Activated B cell treated with CpG ODN at 0.5 μM for 24 hours (primary cell): ENCODE data around the gene CCN2. TPM values are rescaled to one million over a fixed set of nuclear protein-coding genes. Genes with fewer than 3 reads are reported as not detected.

Experiments used
- ATAC-seq: fragments of 200-7000 bp; cut with Tn5 transposase; one replicate; pipeline ENCODE4 v1.10.0; 2021; ENCODE audit warnings: low read depth, mild to moderate bottlenecking, moderate library complexity
- CTCF ChIA-PET: fragments of 350-600 bp; sonication (Branson Sonifier 250); formaldehyde crosslinking; loops from one replicate; lab custom pipeline; 2021; ENCODE audit warnings: antibody characterized with exemption; lab: Charles Lee
- POLR2A ChIA-PET: fragments of 350-600 bp; sonication (Branson Sonifier 250); formaldehyde crosslinking; loops from one replicate; lab custom pipeline; 2021; ENCODE audit warnings: antibody characterized with exemption; lab: Charles Lee
- DNase-seq: peaks from one replicate; pipeline ENCODE4 v3.0.0; 2022
- H3K27ac Mint-ChIP-seq: one replicate; pipeline ENCODE4 v1.8.0; 2020; ENCODE audit warnings: mixed read lengths
- H3K27me3 Mint-ChIP-seq: one replicate; pipeline ENCODE4 v1.8.0; 2021; ENCODE audit warnings: mixed read lengths
- H3K36me3 Mint-ChIP-seq: one replicate; pipeline ENCODE4 v1.8.0; 2021; ENCODE audit warnings: low read depth, mixed read lengths
- H3K4me1 Mint-ChIP-seq: one replicate; pipeline ENCODE4 v1.8.0; 2021; ENCODE audit warnings: mixed read lengths
- H3K4me3 Mint-ChIP-seq: one replicate; pipeline ENCODE4 v1.8.0; 2020; ENCODE audit warnings: mild to moderate bottlenecking, mixed read lengths
- H3K9me3 Mint-ChIP-seq: one replicate; pipeline ENCODE4 v1.8.0; 2020; ENCODE audit warnings: mixed read lengths
- CTCF ChIP-seq: fragments of 200-600 bp; IDR thresholded peaks from one replicate; pipeline ENCODE4 v1.8.0; 2022; ENCODE audit warnings: antibody characterized with exemption, mild to moderate bottlenecking
- intact Hi-C: fragments of 100-400 bp; cut with micrococcal nuclease; formaldehyde crosslinking; loops from one replicate; pipeline ENCODE4 v1.15.1; 2024
- total RNA-seq: library from RNA; stranded (reverse); gene quantifications from 2 replicates; pipeline ENCODE4 v1.2.3, GENCODE V29; 2022

Gene CCN2
- total RNA-seq, 1 donor from 2014 or later, result 0.35 TPM

- TF ChIP-seq CTCF, result no peak
- intact Hi-C loops, result loop anchor here (10.0 kb wide), 2 partner anchors 179 to 259 kb away; no protein-coding TSS in a partner anchor
- Mint-ChIP-seq H3K27me3 (peaks cover 26% of the 10 kb centered on the region), H3K9me3 (no peaks in the 10 kb centered on the region), H3K4me3 (no peak overlapping the region), H3K36me3 (no peaks in the 10 kb centered on the region), H3K27ac (no peak overlapping the region), H3K4me1 (peaks cover 7% of the 10 kb centered on the region)
- no peak for ATAC-seq
- ChIA-PET POLR2A (no interaction called here), CTCF (no interaction called here)
- no peak for DNase-seq
Observed at GRCh38 chr6:131955876-131956275, 4.7 kb upstream of the CCN2 start.

- Mint-ChIP-seq H3K4me1 (peaks cover 10% of the 10 kb centered on the region), H3K27me3 (peaks cover 29% of the 10 kb centered on the region), H3K9me3 (no peaks in the 10 kb centered on the region), H3K27ac (no peak overlapping the region), H3K4me3 (no peak overlapping the region), H3K36me3 (no peaks in the 10 kb centered on the region)
- ATAC-seq (no peak), DNase-seq (no peak)
- no peak for TF ChIP-seq CTCF
- intact Hi-C loops, result loop anchor here (10.0 kb wide), 2 partner anchors 180 to 260 kb away; no protein-coding TSS in a partner anchor
- ChIA-PET POLR2A (interaction anchor here (0.7 kb wide), 1 partner anchor 366 kb away, joined by 4 read pairs; no protein-coding TSS in a partner anchor), CTCF (no interaction called here)
Observed at GRCh38 chr6:131955192-131955591, 4.0 kb upstream of the CCN2 start.

- no peak for TF ChIP-seq CTCF
Observed at GRCh38 chr6:131954775-131955107, 3.6 kb upstream of the CCN2 start.

GRCh38 chr6:131954059-131954774 lies 3.0 kb upstream of the CCN2 start:
- no peak for TF ChIP-seq CTCF
- CTCF ChIA-PET, result no interaction called here
- ATAC-seq (no peak), DNase-seq (no peak)
- Mint-ChIP-seq H3K27me3 (peaks cover 37% of the 10 kb centered on the region), H3K4me1 (peaks cover 15% of the 10 kb centered on the region), H3K27ac (no peak overlapping the region), H3K4me3 (no peak overlapping the region), H3K36me3 (no peaks in the 10 kb centered on the region), H3K9me3 (no peaks in the 10 kb centered on the region)
- POLR2A ChIA-PET, result interaction anchor here (0.7 kb wide), 1 partner anchor 367 kb away, joined by 4 read pairs; no protein-coding TSS in a partner anchor
- intact Hi-C loops, result loop anchor here (10.0 kb wide), 2 partner anchors 181 to 261 kb away; no protein-coding TSS in a partner anchor

More at GRCh38 chr6:131954775-131955107, 3.6 kb upstream of the CCN2 start:
- Mint-ChIP-seq H3K4me3 (no peak overlapping the region), H3K4me1 (peaks cover 14% of the 10 kb centered on the region), H3K27me3 (peaks cover 32% of the 10 kb centered on the region), H3K36me3 (no peaks in the 10 kb centered on the region), H3K27ac (no peak overlapping the region), H3K9me3 (no peaks in the 10 kb centered on the region)
- ChIA-PET CTCF (no interaction called here), POLR2A (interaction anchor here (0.7 kb wide), 1 partner anchor 367 kb away, joined by 4 read pairs; no protein-coding TSS in a partner anchor)
- intact Hi-C loops, result loop anchor here (10.0 kb wide), 2 partner anchors 180 to 260 kb away; no protein-coding TSS in a partner anchor
- DNase-seq (no peak), ATAC-seq (no peak)

GRCh38 chr6:131952886-131953509 lies 1.8 kb upstream of the CCN2 start:
- H3K4me3 Mint-ChIP-seq, result no peak overlapping the region
- TF ChIP-seq CTCF, result no peak
- intact Hi-C loops, result loop anchor here (10.0 kb wide), 2 partner anchors 182 to 262 kb away; no protein-coding TSS in a partner anchor
- H3K9me3 Mint-ChIP-seq, result no peaks in the 10 kb centered on the region
- no peaks in the 10 kb centered on the region for H3K36me3 Mint-ChIP-seq
- POLR2A ChIA-PET, result no interaction called here
- H3K27ac Mint-ChIP-seq, result no peak overlapping the region
- CTCF ChIA-PET, result no interaction called here
- no peak for DNase-seq
- ATAC-seq, result no peak
- peaks cover 15% of the 10 kb centered on the region for H3K4me1 Mint-ChIP-seq
- H3K27me3 Mint-ChIP-seq, result peaks cover 36% of the 10 kb centered on the region
